Panc1 (cell line): ENCODE results near the gene SPRYD4. TPM values are rescaled to one million over a fixed set of nuclear protein-coding genes. Genes with fewer than 3 reads are reported as not detected.
A peak's percentile ranks its signal among the peaks of the same experiment; 100 is the strongest.

Source experiments
- ATAC-seq: fragments of 200-7000 bp; cut with Tn5 transposase; 2 replicates; pipeline ENCODE4 v1.9.1; 2020; ENCODE audit warnings: mild to moderate bottlenecking, moderate library complexity
- BruUV-seq: library from RNA; stranded (reverse); fragments of 400-500 nt; replicated peaks from 2 replicates; lab custom pipeline; 2021; lab: Mats Ljungman, UMichigan
- CTCF ChIA-PET: fragments of 300-600 bp; sonication (Branson Sonifier 250); formaldehyde crosslinking; loops from one replicate; lab custom pipeline; 2022; ENCODE audit warnings: antibody characterized with exemption; lab: Charles Lee
- POLR2A ChIA-PET: fragments of 300-600 bp; sonication (Branson Sonifier 250); formaldehyde crosslinking; loops from one replicate; lab custom pipeline; 2022; ENCODE audit warnings: antibody characterized with exemption; lab: Charles Lee
- DNase-seq: peaks from one replicate; pipeline ENCODE4 v3.0.0-alpha.2; 2010; ENCODE audit warnings: low read depth, low spot score
- H3K27ac ChIP-seq: 2 replicates; pipeline ENCODE4 v1.5.1; 2011; ENCODE audit warnings: mild to moderate bottlenecking, low read length, inconsistent platforms
- H3K27me3 ChIP-seq: fragments of 200-500 bp; sonication (Bioruptor generic); 2 replicates; pipeline ENCODE4 v1.6.0; 2014; ENCODE audit warnings: low read length, inconsistent platforms; ENCODE audit not compliant: control insufficient read depth, insufficient read depth
- H3K36me3 ChIP-seq: fragments of 200-500 bp; sonication (Bioruptor generic); 2 replicates; pipeline ENCODE4 v1.5.1; 2014; ENCODE audit warnings: inconsistent platforms, mild to moderate bottlenecking, low read length, moderate library complexity; ENCODE audit not compliant: control insufficient read depth, insufficient read depth
- H3K4me1 ChIP-seq: 2 replicates; pipeline ENCODE4 v1.5.1; 2011; ENCODE audit warnings: inconsistent platforms, mild to moderate bottlenecking, low read length, moderate library complexity; ENCODE audit not compliant: control insufficient read depth, insufficient read depth
- H3K4me3 ChIP-seq, 2 experiments: 2 replicates each; pipeline ENCODE4 v1.5.1; 2011 to 2012; ENCODE audit warnings: low read depth in 2 of 2, low read length in 2 of 2, mild to moderate bottlenecking in 2 of 2, inconsistent platforms in 1 of 2, moderate library complexity in 1 of 2
- H3K9me3 ChIP-seq: fragments of 200-500 bp; sonication (Bioruptor generic); 2 replicates; pipeline ENCODE4 v1.5.1; 2014; ENCODE audit warnings: low read depth, mild to moderate bottlenecking, inconsistent platforms, low read length, moderate library complexity; ENCODE audit not compliant: control insufficient read depth, insufficient read depth
- CTCF ChIP-seq: fragments of 450-650 bp; IDR thresholded peaks from 2 replicates; pipeline ENCODE4 v1.5.1; 2017; ENCODE audit warnings: mild to moderate bottlenecking
- POLR2AphosphoS5 ChIP-seq: IDR thresholded peaks from 2 replicates; pipeline ENCODE4 v1.6.1; 2012; ENCODE audit warnings: mild to moderate bottlenecking, low read depth, low read length, moderate library complexity
- SIN3A ChIP-seq: IDR thresholded peaks from 2 replicates; pipeline ENCODE4 v1.6.1; 2012; ENCODE audit warnings: low read depth, mild to moderate bottlenecking, low read length, moderate library complexity, borderline replicate concordance; ENCODE audit not compliant: insufficient read depth
- TCF7L2 ChIP-seq: IDR thresholded peaks from 2 replicates; pipeline ENCODE4 v1.6.1; 2011; ENCODE audit warnings: mild to moderate bottlenecking, low read depth, low read length, inconsistent platforms
- in situ Hi-C: cut with HindIII; loops from 2 replicates; pipeline ENCODE4 v1.10.0; 2016; ENCODE audit warnings: low sequenced_read_pairs, low pct_unique_long_range_greater_than_20kb
- intact Hi-C: fragments of 100-400 bp; cut with micrococcal nuclease; formaldehyde crosslinking; loops from one replicate; pipeline ENCODE4 v1.10.0; 2022; ENCODE audit not compliant: unreplicated experiment
- total RNA-seq: library from RNA; stranded (reverse); gene quantifications from one replicate; pipeline ENCODE4 v1.2.1, GENCODE V29; 2021; ENCODE audit not compliant: unreplicated experiment

SPRYD4 gene
- total RNA-seq, 1 experiment from 2014 or later: 3.7 TPM

GRCh38 chr12:56462565-56462964 is 5.8 kb upstream of the SPRYD4 start (continued):
- no peak for TF ChIP-seq CTCF

- no peaks in the 10 kb centered on the region for H3K27me3 ChIP-seq
- no peaks in the 10 kb centered on the region for H3K9me3 ChIP-seq
- H3K27ac ChIP-seq: peak overlapping the region; percentile 100
- ATAC-seq (peak; percentile 27), DNase-seq (no peak)
- no TSS peak for BruUV-seq
- in situ Hi-C loops: no loop called here
- CTCF ChIA-PET: interaction anchor here (0.6 kb wide), 1 partner anchor 104 kb away, joined by 3 read pairs; no protein-coding TSS in a partner anchor
- H3K4me1 ChIP-seq: peaks cover 9% of the 10 kb centered on the region
- TF ChIP-seq SIN3A (no peak), TCF7L2 (no peak), POLR2AphosphoS5 (no peak), CTCF (no peak)
- H3K36me3 ChIP-seq: peaks cover 4% of the 10 kb centered on the region; the same call in 1 of the 2 replicates
- intact Hi-C loops: loop anchor here (5.0 to 10.0 kb wide), 2 partner anchors 104 to 152 kb away; partner anchors contain the start of genes APOF, CNPY2 and STAT2
- H3K4me3 ChIP-seq: peak overlapping the region; percentile 98 to 100
- POLR2A ChIA-PET: interaction anchor here (0.6 kb wide), 2 partner anchors 36 to 169 kb away, joined by 4 to 10 read pairs; no protein-coding TSS in a partner anchor
Measured at GRCh38 chr12:56469007-56469930, 891 bp downstream of the SPRYD4 start.

- no peak overlapping the region for H3K4me3 ChIP-seq
- H3K4me1 ChIP-seq: peaks cover 7% of the 10 kb centered on the region
- no peak overlapping the region for H3K27ac ChIP-seq
- in situ Hi-C loops: no loop called here
- no TSS peak for BruUV-seq
- DNase-seq (no peak), ATAC-seq (no peak)
- H3K27me3 ChIP-seq: no peaks in the 10 kb centered on the region
- intact Hi-C loops: no loop called here
- TF ChIP-seq POLR2AphosphoS5: no peak
- TF ChIP-seq CTCF: no peak
- POLR2A ChIA-PET: no interaction called here
- no peaks in the 10 kb centered on the region for H3K36me3 ChIP-seq
- no peaks in the 10 kb centered on the region for H3K9me3 ChIP-seq
- CTCF ChIA-PET: no interaction called here
Measured at GRCh38 chr12:56474389-56474788, 6.0 kb downstream of the SPRYD4 start.
